ENCODE results near the gene ADCY5.
"Not testable (repeated sequence)": the region's sequence is repeated elsewhere in the genome, so short reads cannot be mapped to it uniquely, and the experiment has no call there.

ADCY5 gene

DNA sequence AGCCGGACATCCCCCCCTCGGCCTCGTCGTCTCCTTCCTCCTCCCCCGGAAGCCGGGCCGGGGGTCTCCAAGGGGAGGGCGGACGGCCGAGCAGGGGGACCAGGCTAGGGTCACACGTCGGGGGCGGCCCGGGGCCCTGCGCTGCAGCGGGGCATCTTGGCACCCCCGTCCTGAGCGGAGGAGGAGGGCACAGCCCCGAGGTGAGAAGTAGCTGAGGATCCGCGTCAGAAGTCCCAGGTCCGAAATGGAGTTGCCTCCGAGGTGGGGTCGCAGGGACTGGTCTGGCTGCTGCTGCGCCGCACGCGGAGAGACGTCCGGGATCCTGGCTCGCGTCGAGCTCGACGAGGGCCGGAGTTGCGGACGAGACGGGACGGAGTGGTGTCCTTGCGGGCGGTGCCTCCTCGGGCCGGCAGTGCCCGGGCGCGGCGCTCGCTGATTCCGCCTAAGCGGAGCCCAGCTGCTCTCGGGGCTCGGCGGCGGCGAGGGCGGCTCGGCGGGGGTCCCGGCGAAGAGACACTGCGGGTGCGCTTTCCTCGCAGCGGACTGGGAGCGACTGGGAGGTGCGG, at the start of gene ADCY5:
Gene ADCY5 (minus strand): TSS at position 555 of the 566 bp plus-strand sequence. CDS start 545 bp downstream, at position 10.
- Histone ChIP-seq H3K4me1 (ENCODE audit: insufficient read depth, insufficient read length) (peaks cover 8% of the 10 kb centered on the region), H3K9ac (ENCODE audit: insufficient read length, low read depth) (peak within 1 kb of the TSS; percentile 69), H3K4me3 (ENCODE audit: insufficient read length, low read depth) (peak within 1 kb of the TSS; percentile 36), H3K36me3 (ENCODE audit: insufficient read depth, insufficient read length, low read length) (no peaks in the 10 kb centered on the region), H3K27me3 (ENCODE audit: insufficient read depth, insufficient read length) (peaks cover 28% of the 10 kb centered on the region), H3K9me3 (ENCODE audit: insufficient read depth, low read length) (peaks cover 6% of the 10 kb centered on the region; the same call in 1 of the 2 replicates)
- DNase-seq (ENCODE audit: low read depth, low spot score), result no peak
- TF ChIP-seq SUZ12 (IDR thresholded peaks at IDR 0.05; ENCODE audit: extremely low read depth, insufficient read depth, insufficient read length) (no peak), YY1 (IDR thresholded peaks at IDR 0.05; ENCODE audit: insufficient read depth, insufficient read length) (no peak)

- H3K9me3 ChIP-seq (ENCODE audit: insufficient read depth, low read length), result no peaks in the 10 kb centered on the region
- H3K4me3 ChIP-seq (ENCODE audit: insufficient read length, low read depth), result no peak overlapping the region
- no peaks in the 10 kb centered on the region for H3K27me3 ChIP-seq (ENCODE audit: insufficient read depth, insufficient read length)
- H3K9ac ChIP-seq (ENCODE audit: insufficient read length, low read depth), result no peak overlapping the region
- no peaks in the 10 kb centered on the region for H3K4me1 ChIP-seq (ENCODE audit: insufficient read depth, insufficient read length)
- TF ChIP-seq SUZ12 (IDR thresholded peaks at IDR 0.05; ENCODE audit: extremely low read depth, insufficient read depth, insufficient read length) (no peak), YY1 (IDR thresholded peaks at IDR 0.05; ENCODE audit: insufficient read depth, insufficient read length) (no peak), ZNF274 (IDR thresholded peaks at IDR 0.05; ENCODE audit: low read depth, low read length) (no peak)
- peaks cover 60% of the 10 kb centered on the region for H3K36me3 ChIP-seq (ENCODE audit: insufficient read depth, insufficient read length, low read length)
- no peak for DNase-seq (ENCODE audit: low read depth, low spot score)
Observed at GRCh38 chr3:123493912-123494311, 45.0 kb upstream of the ADCY5 start.

GRCh38 chr3:123491966-123492587, 43.2 kb upstream of the ADCY5 start:
- no peaks in the 10 kb centered on the region for H3K27me3 ChIP-seq (ENCODE audit: insufficient read depth, insufficient read length)
- H3K9me3 ChIP-seq (ENCODE audit: insufficient read depth, low read length), result no peaks in the 10 kb centered on the region
- no peak overlapping the region for H3K4me3 ChIP-seq (ENCODE audit: insufficient read length, low read depth)
- no peak overlapping the region for H3K9ac ChIP-seq (ENCODE audit: insufficient read length, low read depth)
- TF ChIP-seq ZNF274 (IDR thresholded peaks at IDR 0.05; ENCODE audit: low read depth, low read length) (no peak), SUZ12 (IDR thresholded peaks at IDR 0.05; ENCODE audit: extremely low read depth, insufficient read depth, insufficient read length) (no peak), YY1 (IDR thresholded peaks at IDR 0.05; ENCODE audit: insufficient read depth, insufficient read length) (no peak)
- H3K36me3 ChIP-seq (ENCODE audit: insufficient read depth, insufficient read length, low read length), result peaks cover 41% of the 10 kb centered on the region
- no peaks in the 10 kb centered on the region for H3K4me1 ChIP-seq (ENCODE audit: insufficient read depth, insufficient read length)
- DNase-seq (ENCODE audit: low read depth, low spot score), result no peak

DNA sequence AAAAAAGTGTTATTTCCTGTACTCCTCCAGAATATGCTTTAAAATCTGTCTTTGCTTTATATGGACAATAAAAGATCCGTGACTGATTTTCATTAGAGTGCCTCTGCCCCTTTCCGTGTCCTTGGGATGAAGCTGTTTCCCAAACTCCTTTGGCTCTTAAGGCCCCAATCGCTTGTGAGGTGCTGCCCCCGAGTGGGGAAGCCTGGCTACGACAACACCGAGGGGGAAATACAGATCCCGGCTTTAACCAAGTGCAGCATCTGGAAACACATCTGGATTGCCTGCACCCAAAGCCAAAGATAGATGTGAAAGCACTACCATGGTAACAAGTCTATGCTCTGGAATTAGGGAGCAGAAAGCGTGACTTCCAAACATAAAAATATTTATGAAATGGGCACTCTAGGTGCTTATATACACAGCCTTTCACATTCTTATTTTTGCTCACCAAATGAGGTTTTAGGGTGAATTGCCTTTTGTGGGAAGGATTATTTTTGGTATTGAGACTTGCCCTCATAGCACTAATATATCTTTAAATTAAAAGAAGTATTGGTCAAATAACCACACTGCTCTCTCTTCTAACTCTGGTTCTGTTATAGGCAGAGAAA, 40.6 kb upstream of the ADCY5 start:
- no peak overlapping the region for H3K4me3 ChIP-seq (ENCODE audit: insufficient read length, low read depth)
- H3K36me3 ChIP-seq (ENCODE audit: insufficient read depth, insufficient read length, low read length), result peaks cover 20% of the 10 kb centered on the region
- no peaks in the 10 kb centered on the region for H3K9me3 ChIP-seq (ENCODE audit: insufficient read depth, low read length)
- no peak for TF ChIP-seq ZNF274 (IDR thresholded peaks at IDR 0.05; ENCODE audit: low read depth, low read length)
- no peak for TF ChIP-seq YY1 (IDR thresholded peaks at IDR 0.05; ENCODE audit: insufficient read depth, insufficient read length)
- TF ChIP-seq SUZ12 (IDR thresholded peaks at IDR 0.05; ENCODE audit: extremely low read depth, insufficient read depth, insufficient read length), result no peak
- H3K9ac ChIP-seq (ENCODE audit: insufficient read length, low read depth), result no peak overlapping the region
- H3K27me3 ChIP-seq (ENCODE audit: insufficient read depth, insufficient read length), result no peaks in the 10 kb centered on the region
- H3K4me1 ChIP-seq (ENCODE audit: insufficient read depth, insufficient read length), result no peaks in the 10 kb centered on the region
- DNase-seq (ENCODE audit: low read depth, low spot score), result peak; percentile 60

DNA sequence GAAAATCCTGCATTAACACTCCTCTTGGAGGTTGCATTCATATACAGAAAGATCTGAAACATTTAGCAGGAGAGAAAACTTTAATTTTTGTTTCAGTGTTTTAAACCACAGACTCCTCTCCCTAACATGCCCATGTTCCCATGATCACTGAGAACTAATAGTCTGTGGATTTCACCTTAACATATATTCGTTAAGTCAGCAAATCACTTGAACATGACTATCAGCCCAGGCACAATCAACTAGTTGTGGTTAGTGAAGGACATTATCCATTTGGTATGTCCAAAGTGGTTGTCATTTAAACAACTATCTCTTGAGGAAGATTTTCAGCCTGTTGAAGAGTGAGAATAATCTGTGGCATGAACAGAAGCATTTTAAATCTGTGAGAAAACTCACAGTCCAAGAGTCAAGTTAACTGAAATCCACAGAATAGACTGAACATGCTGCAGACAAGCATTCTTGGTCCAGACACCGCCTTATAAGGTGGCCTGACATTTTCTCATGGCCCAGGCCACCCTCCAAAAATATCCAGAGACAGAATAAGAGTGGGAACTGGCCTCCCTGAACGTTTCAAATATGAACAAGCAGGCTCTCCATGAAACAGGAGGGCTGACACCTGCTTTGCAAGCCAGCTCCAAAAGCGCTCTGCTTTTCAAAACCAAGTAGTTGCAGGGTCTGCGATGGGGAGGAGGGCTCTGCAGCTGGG, 39.9 kb upstream of the ADCY5 start:
- no peak overlapping the region for H3K9ac ChIP-seq (ENCODE audit: insufficient read length, low read depth)
- H3K4me3 ChIP-seq (ENCODE audit: insufficient read length, low read depth), result no peak overlapping the region
- no peaks in the 10 kb centered on the region for H3K4me1 ChIP-seq (ENCODE audit: insufficient read depth, insufficient read length)
- TF ChIP-seq ZNF274 (IDR thresholded peaks at IDR 0.05; ENCODE audit: low read depth, low read length) (no peak), YY1 (IDR thresholded peaks at IDR 0.05; ENCODE audit: insufficient read depth, insufficient read length) (no peak), SUZ12 (IDR thresholded peaks at IDR 0.05; ENCODE audit: extremely low read depth, insufficient read depth, insufficient read length) (no peak)
- no peaks in the 10 kb centered on the region for H3K9me3 ChIP-seq (ENCODE audit: insufficient read depth, low read length)
- no peak for DNase-seq (ENCODE audit: low read depth, low spot score)
- no peaks in the 10 kb centered on the region for H3K27me3 ChIP-seq (ENCODE audit: insufficient read depth, insufficient read length)
- H3K36me3 ChIP-seq (ENCODE audit: insufficient read depth, insufficient read length, low read length), result peaks cover 13% of the 10 kb centered on the region

GRCh38 chr3:123487063-123487462, 38.2 kb upstream of the ADCY5 start:
- H3K9me3 ChIP-seq (ENCODE audit: insufficient read depth, low read length); H3K4me1 ChIP-seq (ENCODE audit: insufficient read depth, insufficient read length); H3K4me3 ChIP-seq (ENCODE audit: insufficient read length, low read depth); DNase-seq (ENCODE audit: low read depth, low spot score); H3K36me3 ChIP-seq (ENCODE audit: insufficient read depth, insufficient read length, low read length); H3K9ac ChIP-seq (ENCODE audit: insufficient read length, low read depth); H3K27me3 ChIP-seq (ENCODE audit: insufficient read depth, insufficient read length): not testable (repeated sequence)

- no peaks in the 10 kb centered on the region for H3K4me1 ChIP-seq (ENCODE audit: insufficient read depth, insufficient read length)
- no peak for TF ChIP-seq ZNF274 (IDR thresholded peaks at IDR 0.05; ENCODE audit: low read depth, low read length)
- TF ChIP-seq YY1 (IDR thresholded peaks at IDR 0.05; ENCODE audit: insufficient read depth, insufficient read length), result no peak
- no peak for TF ChIP-seq SUZ12 (IDR thresholded peaks at IDR 0.05; ENCODE audit: extremely low read depth, insufficient read depth, insufficient read length)
Observed at GRCh38 chr3:123486460-123486859, 37.6 kb upstream of the ADCY5 start.

More at GRCh38 chr3:123486460-123486859, 37.6 kb upstream of the ADCY5 start:
- no peak for DNase-seq (ENCODE audit: low read depth, low spot score)
- Histone ChIP-seq H3K9me3 (ENCODE audit: insufficient read depth, low read length) (no peaks in the 10 kb centered on the region), H3K27me3 (ENCODE audit: insufficient read depth, insufficient read length) (no peaks in the 10 kb centered on the region), H3K36me3 (ENCODE audit: insufficient read depth, insufficient read length, low read length) (peaks cover 7% of the 10 kb centered on the region), H3K4me3 (ENCODE audit: insufficient read length, low read depth) (no peak overlapping the region), H3K9ac (ENCODE audit: insufficient read length, low read depth) (no peak overlapping the region)

Data from NT2/D1 (cell line).